ENCODE measurements around the gene LRRC57.
"Not testable (repeated sequence)": the region's sequence is repeated elsewhere in the genome, so short reads cannot be mapped to it uniquely, and the experiment has no call there.

The LRRC57 gene

GRCh38 chr15:42558739-42559138 is 10.1 kb upstream of the LRRC57 start:
- Mint-ChIP-seq H3K27ac (no peak overlapping the region), H3K4me1 (no peaks in the 10 kb centered on the region), H3K4me3 (no peak overlapping the region), H3K36me3 (ENCODE audit: low read depth) (peaks cover 17% of the 10 kb centered on the region), H3K9me3 (no peaks in the 10 kb centered on the region), H3K27me3 (ENCODE audit: low read depth, poor library complexity) (no peaks in the 10 kb centered on the region)
- no peak for DNase-seq
- no peak for TF ChIP-seq CTCF (IDR thresholded peaks at IDR 0.05)

GRCh38 chr15:42556550-42557207 is 8.1 kb upstream of the LRRC57 start:
- H3K4me3 Mint-ChIP-seq; H3K27ac Mint-ChIP-seq; DNase-seq; H3K9me3 Mint-ChIP-seq; H3K4me1 Mint-ChIP-seq; H3K27me3 Mint-ChIP-seq (ENCODE audit: low read depth, poor library complexity): not testable (repeated sequence)
- peaks cover 11% of the 10 kb centered on the region for H3K36me3 Mint-ChIP-seq (ENCODE audit: low read depth)

GRCh38 chr15:42553554-42553953 is 5.0 kb upstream of the LRRC57 start:
- H3K27ac Mint-ChIP-seq = peak overlapping the region; percentile 13
- TF ChIP-seq CTCF (IDR thresholded peaks at IDR 0.05) = no peak
- H3K4me3 Mint-ChIP-seq = no peak overlapping the region
- peaks cover 15% of the 10 kb centered on the region for H3K4me1 Mint-ChIP-seq
- peaks cover 3% of the 10 kb centered on the region for H3K27me3 Mint-ChIP-seq (ENCODE audit: low read depth, poor library complexity)
- H3K36me3 Mint-ChIP-seq (ENCODE audit: low read depth) = no peaks in the 10 kb centered on the region
- no peaks in the 10 kb centered on the region for H3K9me3 Mint-ChIP-seq
- DNase-seq = no peak

DNA sequence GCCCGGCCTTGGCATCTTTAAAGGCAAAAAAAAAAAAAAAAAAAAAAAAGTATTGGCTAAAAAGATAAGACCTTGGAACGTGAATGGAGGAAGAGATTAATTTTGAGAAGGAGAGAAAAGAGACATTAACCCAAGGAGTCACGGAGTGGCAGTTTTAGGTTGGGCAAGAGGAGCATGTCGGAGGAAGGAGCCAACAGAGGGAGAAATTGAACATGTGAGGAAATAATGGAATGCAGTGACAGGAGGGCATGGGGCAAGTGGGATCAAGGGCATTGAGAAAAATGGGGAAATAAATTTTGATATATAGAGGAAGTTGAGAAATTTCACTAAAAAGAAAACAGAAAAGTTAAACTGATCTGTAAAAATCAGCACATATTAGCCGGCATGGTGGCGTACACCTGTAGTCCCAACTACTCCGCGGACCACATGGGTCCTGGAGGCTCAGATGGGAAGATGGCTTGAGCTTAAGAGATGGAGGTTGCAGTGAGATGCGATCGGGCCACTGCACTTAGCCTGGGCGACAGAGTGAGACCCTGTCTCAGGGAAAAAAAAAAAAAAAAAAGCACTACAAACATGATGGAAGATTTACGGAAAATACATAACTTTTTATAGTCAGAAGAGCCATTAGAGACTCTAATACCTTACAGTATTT is 1.3 kb upstream of the LRRC57 start:
- DNase-seq = no peak
- TF ChIP-seq CTCF (IDR thresholded peaks at IDR 0.05) = no peak
- peaks cover 32% of the 10 kb centered on the region for H3K4me1 Mint-ChIP-seq
- peaks cover 2% of the 10 kb centered on the region for H3K36me3 Mint-ChIP-seq (ENCODE audit: low read depth)
- no peak overlapping the region for H3K27ac Mint-ChIP-seq
- peak overlapping the region; percentile 94 for H3K4me3 Mint-ChIP-seq
- no peaks in the 10 kb centered on the region for H3K9me3 Mint-ChIP-seq
- peaks cover 3% of the 10 kb centered on the region for H3K27me3 Mint-ChIP-seq (ENCODE audit: low read depth, poor library complexity)

- TF ChIP-seq CTCF (IDR thresholded peaks at IDR 0.05) = no peak
- DNase-seq = no peak
- Mint-ChIP-seq H3K27ac (peak overlapping the region; percentile 96), H3K4me3 (peak overlapping the region; percentile 94), H3K4me1 (peaks cover 32% of the 10 kb centered on the region), H3K27me3 (ENCODE audit: low read depth, poor library complexity) (peaks cover 3% of the 10 kb centered on the region), H3K36me3 (ENCODE audit: low read depth) (peaks cover 4% of the 10 kb centered on the region), H3K9me3 (no peaks in the 10 kb centered on the region)
Measured at GRCh38 chr15:42549032-42549491, 469 bp upstream of the LRRC57 start.

GRCh38 chr15:42547918-42548248 is 710 bp downstream of the LRRC57 start:
- Mint-ChIP-seq H3K4me3 (peak overlapping the region; percentile 94), H3K36me3 (ENCODE audit: low read depth) (peaks cover 9% of the 10 kb centered on the region), H3K4me1 (peaks cover 32% of the 10 kb centered on the region), H3K9me3 (no peaks in the 10 kb centered on the region), H3K27ac (peak overlapping the region; percentile 96), H3K27me3 (ENCODE audit: low read depth, poor library complexity) (no peaks in the 10 kb centered on the region)
- DNase-seq = no peak
- TF ChIP-seq CTCF (IDR thresholded peaks at IDR 0.05) = no peak
